ENCODE data around the gene IL18RAP. TPM values are rescaled to one million over a fixed set of nuclear protein-coding genes. Genes with fewer than 3 reads are reported as not detected.
A peak's percentile ranks its signal among the peaks of the same experiment; 100 is the strongest.

Gene IL18RAP
- polyA plus RNA-seq, 1 donor from 2014 or later, result not detected

- Histone ChIP-seq H3K4me2 (ENCODE audit: low read length) (no peak overlapping the region), H3K36me3 (ENCODE audit: insufficient read depth, low read length) (no peaks in the 10 kb centered on the region), H3K79me2 (replicated peaks; ENCODE audit: insufficient read depth, low read length) (no peaks in the 10 kb centered on the region), H3K27me3 (ENCODE audit: insufficient read depth, low read depth, low read length) (no peaks in the 10 kb centered on the region), H3K27ac (ENCODE audit: low read length) (no peak overlapping the region), H3K4me3 (ENCODE audit: low read length) (no peak overlapping the region), H4K20me1 (ENCODE audit: insufficient read depth) (no peaks in the 10 kb centered on the region), H3K9ac (ENCODE audit: low read length) (no peak overlapping the region), H3K9me2 (ENCODE audit: insufficient read depth, low read length) (no peaks in the 10 kb centered on the region), H3K9me3 (ENCODE audit: low read length) (no peaks in the 10 kb centered on the region), H2AFZ (ENCODE audit: low read depth, low read length) (no peak overlapping the region), H3F3A (ENCODE audit: insufficient read depth, low read length, poor library complexity, severe bottlenecking) (no peaks in the 10 kb centered on the region)
- TF ChIP-seq REST (IDR thresholded peaks at IDR 0.05; ENCODE audit: borderline replicate concordance) (no peak), RAD21 (conservative IDR thresholded peaks at IDR 0.05) (no peak), EZH2 (IDR thresholded peaks at IDR 0.05; ENCODE audit: borderline replicate concordance, insufficient read depth, low read length, poor library complexity, severe bottlenecking) (no peak), EP300 (conservative IDR thresholded peaks at IDR 0.05; ENCODE audit: poor library complexity, severe bottlenecking) (no peak), SMC3 (conservative IDR thresholded peaks at IDR 0.05; ENCODE audit: poor library complexity) (no peak), CTCF (IDR thresholded peaks at IDR 0.05; ENCODE audit: poor library complexity, severe bottlenecking) (no peak), MXI1 (conservative IDR thresholded peaks at IDR 0.05; ENCODE audit: poor library complexity, severe bottlenecking) (no peak), POLR2AphosphoS5 (IDR thresholded peaks at IDR 0.05) (no peak), TAF1 (IDR thresholded peaks at IDR 0.05; ENCODE audit: low read depth) (no peak)
Measured at GRCh38 chr2:102470168-102470567, 47.2 kb downstream of the IL18RAP start.

- H3K36me3 ChIP-seq (ENCODE audit: insufficient read depth, low read length), result no peaks in the 10 kb centered on the region
- no peak within 1 kb of the TSS for H3K9ac ChIP-seq (ENCODE audit: low read length)
- no peaks in the 10 kb centered on the region for H3K27me3 ChIP-seq (ENCODE audit: insufficient read depth, low read depth, low read length)
- H3K9me3 ChIP-seq (ENCODE audit: low read length), result no peaks in the 10 kb centered on the region
- no peak within 1 kb of the TSS for H3K4me2 ChIP-seq (ENCODE audit: low read length)
- TF ChIP-seq CTCF (IDR thresholded peaks at IDR 0.05; ENCODE audit: poor library complexity, severe bottlenecking) (peak; percentile 88), SMC3 (conservative IDR thresholded peaks at IDR 0.05; ENCODE audit: poor library complexity) (peak; percentile 90), REST (IDR thresholded peaks at IDR 0.05; ENCODE audit: borderline replicate concordance) (no peak), RAD21 (conservative IDR thresholded peaks at IDR 0.05) (peak; percentile 81), EZH2 (IDR thresholded peaks at IDR 0.05; ENCODE audit: borderline replicate concordance, insufficient read depth, low read length, poor library complexity, severe bottlenecking) (no peak)
- H3F3A ChIP-seq (ENCODE audit: insufficient read depth, low read length, poor library complexity, severe bottlenecking), result no peaks in the 10 kb centered on the region
- H3K9me2 ChIP-seq (ENCODE audit: insufficient read depth, low read length), result no peaks in the 10 kb centered on the region
- H2AFZ ChIP-seq (ENCODE audit: low read depth, low read length), result no peak within 1 kb of the TSS
- H3K79me2 ChIP-seq (replicated peaks; ENCODE audit: insufficient read depth, low read length), result no peaks in the 10 kb centered on the region
- no peak within 1 kb of the TSS for H3K4me3 ChIP-seq (ENCODE audit: low read length)
- no peak within 1 kb of the TSS for H3K27ac ChIP-seq (ENCODE audit: low read length)
- H4K20me1 ChIP-seq (ENCODE audit: insufficient read depth), result no peaks in the 10 kb centered on the region
Measured at GRCh38 chr2:102473020-102473419, 50.1 kb downstream of the IL18RAP start, which contains the start of gene SLC9A4. SLC9A4 (plus strand) TSS chr2:102473226; CDS start chr2:102473760, 534 bp downstream.

Data from neural cell (in vitro differentiated cells).